T-helper 2 cell (primary cell): ENCODE data around the gene RPS6KA2.

ENCODE experiments used
- DNase-seq, 5 experiments: peaks; one replicate each; pipeline versions ENCODE4 v3.0.0 to v3.0.0-alpha.2; 2012 to 2022

The RPS6KA2 gene

DNA sequence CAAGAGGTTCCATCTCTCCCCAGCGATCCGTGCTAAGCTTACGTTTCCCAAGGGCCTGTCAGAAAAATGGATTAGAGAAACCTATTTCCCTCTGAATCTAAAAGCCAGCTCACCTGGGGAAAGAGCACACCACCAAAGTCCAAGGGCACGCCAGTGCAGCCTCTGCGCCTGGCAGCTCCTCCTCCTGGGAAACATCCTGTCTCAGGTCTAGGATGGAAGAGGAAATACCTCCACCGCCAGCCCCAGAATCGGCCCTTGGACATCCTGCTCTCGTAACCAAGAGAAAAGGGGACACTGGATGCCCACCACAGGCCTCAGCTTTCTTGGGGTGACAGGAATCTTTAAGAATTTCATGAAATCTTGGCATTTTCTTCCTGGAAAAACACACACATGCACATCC lies 59.2 kb downstream of the RPS6KA2 start:
- no peak for DNase-seq

DNA sequence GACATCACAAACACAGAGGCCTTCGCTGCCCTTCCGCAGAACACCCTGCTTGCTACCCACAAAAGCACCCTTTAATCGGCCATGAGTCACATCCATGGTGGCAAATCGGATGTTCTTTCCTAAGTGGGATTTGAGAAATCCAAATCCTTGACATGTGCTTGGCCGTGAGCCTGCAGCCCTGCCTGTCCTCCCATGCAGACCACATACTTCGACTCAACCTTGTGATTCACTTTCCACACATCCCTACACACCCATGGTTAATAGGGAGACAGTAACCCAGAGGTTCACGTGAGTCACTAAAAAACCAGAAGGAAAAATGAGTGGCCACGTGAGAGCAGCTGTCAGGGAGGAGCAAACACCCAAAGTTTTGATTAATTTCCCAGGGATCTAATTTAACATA lies 59.9 kb downstream of the RPS6KA2 start:
- DNase-seq: no peak

DNA sequence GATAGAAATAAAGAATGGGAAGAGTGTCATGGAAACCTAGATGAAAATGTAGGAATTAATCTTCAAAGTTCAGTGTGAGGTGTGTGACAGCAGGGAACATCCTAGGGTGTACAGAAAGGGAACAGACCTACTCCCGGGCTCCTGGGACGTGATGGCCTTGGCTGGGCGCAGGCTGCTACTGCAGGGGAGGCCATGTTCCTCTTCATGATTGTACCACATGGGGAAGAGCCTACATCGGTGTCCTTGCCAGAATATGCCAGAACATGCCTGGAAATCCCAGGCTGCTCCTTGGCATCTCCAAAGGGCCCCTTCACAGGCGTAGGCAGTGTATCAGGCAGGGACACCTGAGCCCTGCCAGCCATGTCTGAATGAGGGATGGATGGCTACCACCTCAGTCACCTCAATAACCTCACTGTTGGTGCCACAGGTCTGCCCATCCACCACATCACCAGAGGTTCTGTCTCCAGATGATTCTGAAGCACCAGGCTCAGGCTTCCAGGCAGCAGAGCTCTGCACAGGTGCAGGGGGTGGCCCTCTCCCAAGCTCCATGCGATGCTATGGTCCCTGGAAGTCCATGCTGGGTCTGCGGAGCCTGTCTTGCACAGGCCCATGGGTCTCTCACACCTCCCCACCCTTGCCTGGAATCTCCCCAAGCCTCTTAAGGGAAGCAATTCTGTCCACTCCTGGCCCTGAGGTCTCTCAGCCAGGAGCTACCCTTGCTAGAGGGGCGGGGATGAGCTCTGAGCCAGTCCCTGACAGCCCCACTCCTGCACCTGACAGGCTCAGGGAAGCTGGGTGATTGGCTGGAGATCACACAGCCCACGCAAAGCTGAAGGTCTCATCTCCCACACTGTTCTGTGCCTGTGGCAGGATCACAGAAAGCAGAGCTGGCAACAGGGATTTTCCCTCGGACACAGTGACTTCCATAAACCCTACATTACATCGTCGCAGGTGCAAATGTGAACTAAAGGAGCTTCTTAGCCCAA lies 60.7 kb downstream of the RPS6KA2 start:
- DNase-seq: no peak

DNA sequence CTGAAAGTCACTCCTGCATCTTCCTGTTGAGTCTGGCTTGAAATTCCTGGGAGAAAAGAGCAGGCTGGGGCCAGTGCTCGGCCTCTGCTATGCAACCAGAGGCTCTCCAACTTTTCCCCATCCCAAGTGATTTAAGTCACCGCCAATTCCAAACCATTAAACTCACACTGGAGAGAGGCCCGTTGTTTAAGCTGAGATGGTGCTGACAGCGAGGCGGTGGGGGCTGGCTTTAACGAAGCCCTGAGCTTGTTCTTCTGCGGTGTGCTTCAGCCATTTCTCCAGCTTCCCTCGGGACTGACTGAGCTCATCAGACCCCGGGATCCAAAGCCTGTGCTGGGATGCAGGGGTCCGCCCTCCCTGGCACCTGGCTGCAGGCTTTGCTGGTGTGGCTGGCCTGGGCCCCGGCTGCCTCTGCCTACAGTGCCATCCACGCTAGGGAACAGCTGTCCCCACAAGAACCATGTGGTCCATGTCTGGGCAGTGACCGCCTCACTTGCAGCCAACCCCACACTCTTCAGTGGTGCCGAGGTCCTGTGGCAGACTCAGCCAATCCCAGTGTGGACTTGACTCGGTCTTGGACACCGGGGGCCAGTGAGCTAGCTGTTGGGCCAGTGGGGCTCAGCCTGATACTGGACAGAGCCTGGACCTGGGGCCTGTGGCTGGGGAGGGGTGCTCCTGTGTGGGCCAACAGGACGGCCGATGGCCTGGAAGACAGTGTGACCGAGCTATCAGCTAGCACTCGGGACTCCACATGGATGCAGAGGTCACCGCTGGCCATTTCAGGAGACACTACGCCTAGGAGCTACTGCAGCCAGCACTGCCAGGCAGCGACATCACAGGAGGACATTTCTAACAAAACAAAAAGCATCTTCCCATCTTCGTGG lies 61.7 kb downstream of the RPS6KA2 start:
- DNase-seq: no peak

DNA sequence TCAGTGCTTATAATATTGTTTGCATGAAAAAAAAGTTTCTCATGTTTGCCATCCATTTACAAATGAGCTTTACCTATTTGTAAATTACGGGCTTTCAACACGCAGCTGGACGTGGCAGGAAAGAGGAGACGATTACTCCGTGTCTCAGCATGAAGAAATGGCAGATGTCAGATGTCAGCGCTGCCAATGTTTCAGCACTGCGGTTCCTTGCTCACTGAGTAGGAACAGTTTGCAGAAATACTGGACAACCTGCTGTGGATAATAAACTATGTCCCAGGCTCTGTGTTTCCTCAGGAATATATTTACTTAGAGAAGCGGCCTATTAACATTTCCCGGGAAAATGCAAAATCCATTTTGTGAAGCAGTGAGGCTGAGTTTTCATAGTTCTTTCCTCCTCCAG lies 63.2 kb downstream of the RPS6KA2 start:
- DNase-seq: no peak

DNA sequence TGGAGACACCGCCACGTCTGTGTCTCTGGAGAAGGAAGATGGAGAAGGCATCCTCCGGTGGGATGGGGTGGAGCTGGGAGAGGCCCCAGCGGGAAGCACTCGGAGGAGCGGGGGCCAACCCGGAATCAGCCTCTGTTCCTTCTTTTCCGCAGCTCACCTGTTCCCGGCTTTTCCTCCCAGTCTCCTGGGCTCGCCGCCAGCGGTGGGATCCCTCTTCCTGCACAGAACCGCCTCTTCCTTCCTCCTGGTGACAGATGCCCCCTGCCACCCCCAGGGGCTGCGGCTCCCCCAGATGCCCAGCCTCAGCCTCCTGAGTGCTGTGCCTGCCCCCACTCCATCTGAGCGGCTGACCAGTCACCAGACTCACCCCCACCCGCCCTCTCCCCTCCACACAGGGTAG lies 63.9 kb downstream of the RPS6KA2 start:
- no peak for DNase-seq

DNA sequence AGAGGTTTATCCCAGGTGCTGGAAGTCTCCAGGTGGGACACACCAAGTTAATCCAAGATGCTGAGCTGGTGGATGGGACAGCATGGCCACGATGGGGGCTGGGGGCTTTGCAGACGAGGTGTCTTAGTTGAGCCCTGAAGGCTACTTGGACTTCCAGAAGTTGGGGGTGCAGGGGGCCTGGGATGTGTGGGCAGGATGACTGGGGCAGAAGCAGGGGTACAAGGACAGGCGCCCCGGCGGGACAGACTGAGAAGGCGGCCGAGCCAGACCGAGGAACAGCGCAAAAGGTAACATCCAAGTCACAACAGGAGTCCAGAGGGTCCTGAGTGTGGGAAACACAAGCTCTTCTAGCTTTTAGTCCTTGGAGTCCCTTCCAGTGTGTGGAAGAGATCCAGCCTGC lies 64.3 kb downstream of the RPS6KA2 start:
- DNase-seq: no peak

DNA sequence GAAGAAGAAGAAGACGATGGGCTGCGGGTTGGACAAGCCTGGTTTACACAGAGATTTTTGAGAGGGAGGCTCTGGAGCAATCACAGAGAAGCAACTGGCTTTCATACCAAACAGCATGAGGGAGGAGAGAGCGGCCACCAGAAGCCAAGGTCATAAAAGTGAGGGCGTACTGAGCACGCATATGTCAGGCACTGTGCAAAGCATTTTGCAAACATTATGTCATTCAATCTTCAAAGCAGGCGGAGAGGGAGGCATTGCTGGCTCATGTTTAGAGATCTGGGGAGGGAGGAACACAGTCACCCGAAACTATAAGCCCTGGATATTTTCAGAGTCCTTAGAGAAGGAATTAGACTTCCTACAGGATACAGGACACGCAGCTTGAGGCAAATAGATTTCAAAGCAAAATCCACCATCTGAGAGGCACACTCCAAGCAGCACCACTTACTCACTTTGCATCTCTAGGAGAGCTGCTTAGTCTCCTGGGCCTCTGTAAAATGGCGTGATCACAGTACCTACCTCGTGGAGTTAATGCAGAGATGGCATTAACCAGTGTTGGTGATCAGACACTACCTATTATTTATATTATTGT lies 65.2 kb downstream of the RPS6KA2 start:
- DNase-seq: no peak

DNA sequence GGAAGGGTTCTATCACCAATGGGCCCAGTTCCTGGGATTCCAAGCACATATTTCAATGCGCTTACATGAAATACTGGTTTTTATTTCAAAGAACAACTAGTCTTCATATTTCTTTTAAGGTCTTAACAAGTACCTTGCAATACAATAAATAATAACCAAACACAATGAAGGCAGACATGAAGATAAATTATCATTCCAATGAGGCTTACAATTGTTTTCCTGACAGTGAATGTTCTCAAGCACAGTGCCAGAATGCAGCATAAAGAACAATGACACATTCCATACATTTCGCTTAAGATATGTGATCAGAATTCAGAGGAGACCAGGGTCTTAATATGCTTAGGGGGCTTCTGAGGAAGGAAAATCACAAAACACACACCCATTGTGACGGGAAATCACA lies 66.8 kb downstream of the RPS6KA2 start:
- no peak for DNase-seq

DNA sequence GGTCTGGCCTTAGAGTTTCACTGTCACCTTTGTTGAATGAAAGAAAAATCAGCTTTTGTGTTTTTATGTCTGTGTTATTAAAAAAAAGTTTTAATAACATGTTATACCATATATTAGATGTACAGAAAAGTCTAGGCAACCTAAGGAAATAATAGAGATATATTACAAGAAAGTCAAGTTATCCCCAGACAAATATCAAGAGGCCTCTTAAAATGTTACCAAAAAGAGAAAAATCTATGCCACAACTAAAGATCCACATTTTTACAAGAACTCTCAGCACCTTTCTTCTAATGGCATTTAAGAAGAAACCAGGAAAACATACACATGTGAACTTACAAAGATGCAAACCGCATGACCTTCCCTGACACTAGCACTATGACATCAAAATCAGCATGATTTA lies 67.4 kb downstream of the RPS6KA2 start:
- no peak for DNase-seq

DNA sequence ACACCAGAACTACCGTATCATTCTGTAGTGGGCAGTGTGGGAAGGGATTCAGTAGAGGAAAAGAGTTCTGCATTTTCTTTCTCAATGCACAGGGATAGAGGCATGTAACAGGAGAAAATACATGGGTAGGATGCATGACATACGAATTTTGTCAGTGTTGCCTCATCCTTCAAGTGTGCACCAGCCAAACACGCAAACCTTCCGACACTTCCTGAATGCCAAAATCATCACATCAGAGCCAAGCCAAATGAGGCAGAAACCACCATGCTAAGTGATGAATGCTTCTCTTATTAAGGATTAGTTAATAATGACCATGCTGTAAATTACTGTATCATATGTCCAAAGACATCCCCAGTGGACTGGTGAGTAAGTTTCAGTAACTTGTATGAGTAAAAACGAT lies 67.8 kb downstream of the RPS6KA2 start:
- DNase-seq: no peak

DNA sequence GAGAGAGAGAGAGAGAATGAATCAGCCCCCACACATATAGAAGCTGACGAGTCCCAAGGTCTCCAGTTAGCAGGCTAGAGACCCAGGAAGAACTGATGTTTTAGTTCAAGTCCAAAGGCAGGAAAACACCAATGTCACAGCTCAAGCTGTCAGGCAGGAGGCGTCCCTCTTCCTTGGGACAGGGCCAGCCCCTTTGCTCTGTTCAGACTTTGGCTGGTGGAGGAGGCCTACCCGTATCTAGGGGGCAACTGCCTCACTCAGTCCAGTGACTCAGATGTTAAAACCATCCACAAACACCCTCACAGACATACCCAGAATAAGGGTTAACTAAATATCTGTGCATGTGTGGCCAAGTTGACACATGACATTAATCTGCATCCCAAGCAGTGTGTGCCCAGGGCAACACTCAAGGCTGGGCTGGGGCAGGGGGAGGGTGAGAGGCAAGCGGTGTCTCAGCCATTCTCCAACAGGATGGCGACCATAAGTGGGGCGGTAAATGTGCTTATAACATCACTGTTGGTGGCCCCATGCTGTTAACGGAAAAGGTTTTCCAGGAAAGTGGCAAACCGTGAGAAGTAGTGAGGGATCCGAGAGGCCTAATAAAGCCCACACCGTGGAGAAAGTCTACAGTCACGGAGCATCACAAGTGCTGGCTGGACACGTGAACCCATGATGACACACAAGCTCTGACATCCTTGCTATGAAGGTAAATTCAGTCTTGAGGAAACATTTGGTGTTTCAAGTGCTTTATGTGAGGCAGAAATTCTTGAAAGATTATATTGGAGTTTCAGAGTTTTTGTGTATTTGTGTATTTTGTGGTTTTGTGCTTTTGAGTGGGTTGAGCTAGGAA lies 68.7 kb downstream of the RPS6KA2 start:
- DNase-seq: no peak

DNA sequence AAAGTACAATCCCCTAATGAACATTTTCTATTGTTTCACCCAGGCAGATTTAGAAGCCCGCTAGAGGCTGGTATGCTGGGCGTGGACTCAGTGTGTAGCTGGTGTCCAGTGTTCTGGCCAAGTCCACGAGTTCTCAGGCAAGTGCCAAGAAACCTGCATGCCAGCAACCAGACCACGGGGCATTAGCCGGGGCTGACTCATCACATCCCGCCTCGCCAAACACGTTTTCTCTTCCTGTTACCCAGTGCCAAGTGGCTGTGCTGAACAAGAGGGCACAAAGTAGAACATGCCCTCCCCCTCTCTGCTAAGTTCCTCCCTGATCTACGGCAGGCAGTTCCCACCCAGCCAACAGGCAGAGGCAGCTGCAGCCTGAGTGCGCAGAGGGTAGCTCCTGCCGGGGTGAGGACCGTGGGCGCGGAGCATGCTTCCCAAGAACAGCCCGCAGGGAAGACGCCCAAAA lies 70.2 kb downstream of the RPS6KA2 start:
- peak in 1 of 5 experiments; percentile 9 for DNase-seq

DNA sequence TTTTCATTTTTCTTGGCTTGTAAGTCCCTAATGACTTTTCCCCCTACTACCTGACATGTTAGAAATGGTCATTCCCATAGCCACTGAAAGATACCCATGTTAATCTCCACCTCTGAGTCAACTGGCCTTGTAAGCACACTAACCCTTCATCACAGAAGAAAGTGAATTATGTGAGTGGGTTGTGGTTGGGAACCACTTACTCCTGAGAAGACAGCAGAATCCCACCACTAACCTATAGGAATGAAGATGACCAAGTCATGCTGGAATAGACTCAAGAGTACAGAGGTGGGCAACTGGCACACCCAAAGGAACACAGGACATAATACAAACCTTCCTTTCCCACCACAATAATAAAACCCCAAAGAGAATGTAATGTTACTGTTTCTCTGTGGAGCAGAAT lies 70.7 kb downstream of the RPS6KA2 start:
- no peak for DNase-seq

DNA sequence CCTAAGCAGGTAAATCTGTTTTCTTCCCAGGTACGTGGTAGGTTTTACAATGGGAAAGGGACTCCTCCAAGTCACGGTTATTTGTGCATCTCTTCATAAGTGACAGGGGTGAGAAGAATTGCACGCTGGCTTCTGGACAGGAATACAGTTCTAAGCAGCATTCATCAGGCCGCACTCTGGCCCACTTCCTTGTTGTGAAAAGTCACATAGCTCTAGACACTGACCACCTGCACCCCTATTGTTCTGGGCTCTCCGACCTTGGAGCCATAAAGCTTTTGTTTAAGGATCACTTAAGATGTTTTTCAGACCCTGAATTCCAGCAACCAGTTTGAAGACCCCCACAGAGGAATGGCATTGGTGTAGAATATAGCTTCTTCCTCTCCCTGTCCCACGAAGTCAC lies 72.0 kb downstream of the RPS6KA2 start:
- no peak for DNase-seq

DNA sequence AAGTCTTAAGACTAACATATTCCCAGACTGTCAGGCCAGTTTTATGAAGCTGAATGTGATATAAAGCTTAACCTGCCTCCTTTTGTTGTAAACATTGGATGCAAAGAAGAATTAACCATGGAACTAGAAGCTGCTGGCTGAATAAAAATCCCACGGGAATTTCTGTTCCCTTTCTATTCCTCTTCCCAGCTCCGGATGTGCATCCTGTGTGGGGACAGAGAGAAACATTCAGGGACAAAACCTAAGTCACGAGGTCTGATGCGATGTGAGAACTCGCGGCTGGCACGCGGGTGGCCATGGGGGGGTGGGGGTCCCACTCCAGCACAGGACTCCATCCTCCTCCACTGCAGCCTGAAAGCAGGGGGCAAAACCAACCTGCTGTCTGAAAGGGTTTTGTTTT lies 72.7 kb downstream of the RPS6KA2 start:
- no peak for DNase-seq

DNA sequence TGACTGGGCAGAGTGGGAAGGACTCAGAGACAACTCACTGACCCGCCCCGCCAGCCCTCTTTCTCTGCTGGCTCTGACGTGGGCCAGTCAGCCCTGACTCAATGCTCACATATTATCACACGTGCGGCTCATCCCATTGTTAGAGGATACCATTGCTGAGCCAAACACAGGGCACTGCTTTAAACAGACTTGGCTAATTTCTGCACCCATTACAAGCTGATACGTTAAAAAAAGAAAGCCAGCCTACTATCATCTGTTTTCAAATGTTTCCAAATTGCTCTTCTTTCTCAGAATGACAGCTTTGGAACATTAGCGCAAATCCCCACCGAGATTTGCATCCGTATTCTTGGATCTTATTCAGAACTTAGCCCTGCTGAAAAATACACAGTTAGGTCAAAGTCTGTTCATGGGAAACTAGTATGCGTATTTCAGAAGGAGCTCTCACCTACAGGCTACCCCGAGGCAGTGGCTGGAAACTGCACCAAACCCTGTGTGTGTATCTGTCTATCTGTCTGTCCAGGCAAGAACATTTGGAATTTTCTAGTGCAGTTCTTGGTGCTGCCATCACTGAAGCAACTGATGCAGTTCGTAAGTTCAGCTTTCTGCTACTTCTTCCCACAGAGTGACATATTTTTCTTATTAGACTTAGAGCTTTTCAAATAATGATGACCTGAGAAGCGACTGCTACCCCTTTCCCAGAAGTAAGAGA lies 73.3 kb downstream of the RPS6KA2 start:
- no peak for DNase-seq

DNA sequence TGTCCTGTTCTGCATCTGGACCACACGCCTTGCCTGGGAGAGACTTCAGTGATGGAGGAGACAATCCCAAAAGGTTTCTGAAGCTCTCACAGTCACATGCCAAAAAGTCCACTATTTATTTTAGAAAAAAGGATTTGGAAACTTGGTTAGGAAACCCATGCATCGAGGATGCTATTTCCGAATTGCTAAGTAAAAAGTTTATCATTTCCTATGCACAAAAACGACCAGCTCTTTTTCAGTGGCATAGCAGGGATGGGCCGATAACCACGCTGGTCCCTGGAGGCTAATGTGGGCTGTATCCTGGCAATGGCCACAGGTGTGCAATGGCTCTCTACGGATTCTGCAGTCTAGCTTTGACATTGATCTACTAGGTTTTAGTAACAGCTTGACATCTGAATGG lies 74.5 kb downstream of the RPS6KA2 start:
- no peak for DNase-seq

DNA sequence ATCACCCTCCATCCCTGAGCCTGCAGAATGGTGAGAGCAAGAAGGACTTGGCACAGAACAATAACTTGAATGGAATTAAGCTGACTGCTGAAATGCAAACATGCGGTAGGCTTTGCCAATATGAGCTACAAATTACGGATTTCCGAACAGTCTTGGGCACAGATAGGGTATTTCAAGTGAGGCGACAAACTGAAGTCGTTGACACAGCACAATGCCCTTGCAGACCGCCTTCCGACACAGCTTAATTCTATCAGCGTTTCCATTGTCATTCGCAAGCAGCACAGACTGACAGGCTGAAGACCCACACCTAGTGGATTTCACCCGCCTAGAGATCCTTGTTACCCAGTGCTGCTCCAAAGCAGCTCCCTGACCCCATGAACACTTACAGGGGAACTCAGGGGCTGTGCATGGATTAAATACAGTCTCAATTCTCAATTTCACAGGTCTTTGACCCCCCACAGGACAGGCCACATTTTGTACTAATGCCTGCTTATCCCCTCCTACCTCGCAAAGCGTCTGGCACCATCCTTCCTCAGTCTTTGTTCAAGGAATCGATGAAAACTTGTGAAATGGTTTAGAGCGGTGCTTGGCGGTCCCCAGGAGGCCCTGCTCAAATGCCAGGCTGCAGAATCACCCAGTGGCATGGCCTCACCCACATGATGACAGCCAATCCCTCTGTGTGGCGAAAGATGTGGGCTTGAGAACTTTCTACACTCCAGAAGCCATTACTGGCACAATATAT lies 75.1 kb downstream of the RPS6KA2 start:
- no peak for DNase-seq

DNA sequence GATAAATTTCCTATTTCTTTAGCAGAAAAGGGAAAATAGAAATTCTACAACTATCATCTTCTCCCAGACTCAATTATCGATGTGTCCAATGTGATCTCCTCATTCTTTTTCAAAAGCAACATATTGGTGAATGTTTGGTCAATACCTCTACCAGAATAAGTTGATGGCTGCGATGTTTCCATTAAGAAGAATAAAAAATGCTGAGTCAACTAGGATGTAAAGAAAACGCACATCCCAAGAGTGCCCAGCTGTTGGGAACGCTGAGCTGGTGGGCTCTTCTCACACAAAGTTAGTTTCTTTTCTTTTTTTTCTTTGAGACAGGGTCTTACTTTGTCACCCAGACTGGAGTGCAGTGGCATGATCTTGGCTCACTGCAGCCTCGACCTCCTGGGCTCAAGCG lies 80.4 kb downstream of the RPS6KA2 start:
- DNase-seq: no peak
